Measurements from ENCODE around the gene TRMT112.
A peak's percentile ranks its signal among the peaks of the same experiment; 100 is the strongest.
"Not testable (repeated sequence)": the region's sequence is repeated elsewhere in the genome, so short reads cannot be mapped to it uniquely, and the experiment has no call there.

The TRMT112 gene

DNA sequence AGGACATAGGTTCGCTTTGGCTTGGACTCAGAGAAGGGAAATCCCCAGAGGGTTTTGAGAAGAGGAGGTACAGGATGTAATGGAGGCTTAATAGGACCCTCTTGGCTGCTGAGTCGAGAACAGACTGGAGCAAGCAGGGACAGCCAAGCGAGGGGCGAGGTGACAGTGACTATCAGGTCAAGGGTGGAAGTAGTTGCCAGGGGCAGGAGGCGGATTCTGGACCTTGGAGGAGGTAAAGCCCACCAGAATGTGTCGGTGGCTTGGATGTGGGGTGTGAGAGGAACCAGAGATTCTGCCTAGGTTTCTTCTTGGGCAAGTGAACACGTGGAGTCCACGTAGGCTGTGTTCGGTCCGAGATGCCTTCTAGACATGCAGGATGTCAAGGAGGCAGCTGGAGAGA lies 4.4 kb downstream of the TRMT112 start:
- DNase-seq (ENCODE audit: low read depth), result no peak

DNA sequence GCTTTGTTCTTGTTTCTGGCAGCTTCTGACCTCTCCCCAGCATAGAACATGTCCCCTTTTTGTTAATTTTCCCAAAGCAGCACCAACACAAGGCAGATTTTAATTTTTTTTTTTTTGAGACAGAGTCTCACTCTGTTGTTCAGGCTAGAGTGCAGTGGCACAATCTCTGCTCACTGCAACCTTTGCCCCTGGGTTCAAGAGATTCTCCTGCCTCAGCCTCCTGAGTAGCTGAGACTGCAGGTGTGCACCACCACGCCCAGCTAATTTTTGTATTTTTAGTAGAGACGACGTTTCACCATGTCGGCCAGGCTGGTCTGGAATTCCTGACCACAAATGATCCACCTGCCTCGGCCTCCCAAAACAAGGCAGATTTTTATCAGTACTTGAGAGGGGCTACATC lies 9.6 kb downstream of the TRMT112 start:
- DNase-seq (ENCODE audit: low read depth), result not testable (repeated sequence)

DNA sequence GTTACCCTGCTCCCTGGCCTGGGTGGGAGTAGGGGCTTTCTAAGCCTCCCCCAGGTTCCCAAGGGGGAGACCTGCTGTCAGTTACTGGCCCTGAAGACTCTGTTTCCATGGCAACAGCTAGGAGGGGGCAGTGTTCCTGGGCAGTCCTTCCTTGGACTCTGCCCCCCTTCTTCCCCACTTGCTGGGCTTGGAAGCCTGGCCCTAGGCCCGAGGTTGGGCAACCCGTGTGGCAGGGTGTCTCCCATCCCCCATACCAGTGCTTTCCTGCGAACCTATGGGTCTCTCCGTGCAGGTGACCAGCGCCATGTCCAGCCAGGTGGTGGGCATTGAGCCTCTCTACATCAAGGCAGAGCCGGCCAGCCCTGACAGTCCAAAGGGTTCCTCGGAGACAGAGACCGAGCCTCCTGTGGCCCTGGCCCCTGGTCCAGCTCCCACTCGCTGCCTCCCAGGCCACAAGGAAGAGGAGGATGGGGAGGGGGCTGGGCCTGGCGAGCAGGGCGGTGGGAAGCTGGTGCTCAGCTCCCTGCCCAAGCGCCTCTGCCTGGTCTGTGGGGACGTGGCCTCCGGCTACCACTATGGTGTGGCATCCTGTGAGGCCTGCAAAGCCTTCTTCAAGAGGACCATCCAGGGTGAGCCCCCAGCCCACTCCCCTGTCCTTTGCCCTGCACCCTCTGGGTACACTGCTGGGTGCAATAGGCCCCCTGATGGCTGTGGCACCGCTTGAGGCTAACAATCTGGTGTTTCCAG lies 10.3 kb downstream of the TRMT112 start:
- no peak for DNase-seq (ENCODE audit: low read depth)

DNA sequence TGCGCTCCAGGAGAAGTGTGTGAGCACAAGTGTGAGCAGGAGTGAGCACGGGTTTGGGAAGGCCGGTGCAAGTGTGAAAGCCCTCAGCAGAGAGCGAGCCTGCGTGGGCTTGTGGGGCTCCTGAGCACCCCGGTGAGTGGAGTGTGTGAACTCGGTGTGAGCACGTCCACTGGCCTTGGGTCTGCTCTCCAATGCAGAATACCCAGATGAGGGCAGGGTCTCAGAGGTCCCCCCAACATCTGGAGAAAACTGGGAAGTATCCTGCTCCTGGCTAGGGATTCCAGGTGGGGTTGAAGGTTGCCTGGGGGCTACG lies 10.8 kb downstream of the TRMT112 start:
- DNase-seq (ENCODE audit: low read depth), result no peak

DNA sequence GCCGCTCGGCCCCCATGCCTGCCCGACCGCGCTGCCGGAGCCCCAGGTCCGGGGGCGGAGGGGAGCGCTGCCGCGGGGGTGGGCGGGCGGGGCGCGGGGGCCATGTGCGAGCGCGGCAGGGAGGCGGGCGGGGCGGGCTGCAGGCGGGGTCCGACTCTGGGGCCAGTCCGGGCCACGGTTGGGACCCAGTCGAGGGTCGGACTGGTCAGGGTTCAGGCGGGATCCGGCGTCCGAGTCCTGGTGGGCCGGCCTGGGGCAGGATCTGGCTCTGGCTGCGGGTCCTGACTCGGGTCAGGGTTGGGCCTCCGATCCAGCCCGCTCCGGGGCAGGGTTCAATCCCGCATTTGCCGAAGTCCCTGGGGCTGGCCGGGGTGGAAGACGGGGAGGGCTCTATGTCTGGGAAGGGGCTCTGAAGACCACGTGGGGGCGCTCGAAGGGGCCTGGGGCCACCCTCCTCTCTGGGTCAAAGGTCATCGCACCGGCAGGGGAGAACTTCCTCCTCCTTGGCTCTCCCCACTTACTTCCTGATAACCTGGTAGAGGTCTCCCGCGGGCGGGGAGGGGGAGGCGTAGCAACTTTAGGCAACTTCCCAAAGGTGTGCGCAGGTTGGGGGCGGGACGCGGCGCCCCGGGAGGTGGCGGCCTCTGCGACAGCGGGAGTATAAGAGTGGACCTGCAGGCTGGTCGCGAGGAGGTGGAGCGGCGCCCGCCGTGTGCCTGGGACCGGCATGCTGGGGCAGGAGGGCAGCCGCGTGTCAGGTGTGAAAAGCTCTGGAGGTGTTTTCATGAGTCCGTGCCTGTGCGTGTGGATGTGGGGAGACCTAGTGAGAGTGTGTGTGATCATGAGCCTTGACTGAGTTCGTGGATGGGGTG lies 11.4 kb downstream of the TRMT112 start:
- peak; percentile 51 for DNase-seq (ENCODE audit: low read depth)

DNA sequence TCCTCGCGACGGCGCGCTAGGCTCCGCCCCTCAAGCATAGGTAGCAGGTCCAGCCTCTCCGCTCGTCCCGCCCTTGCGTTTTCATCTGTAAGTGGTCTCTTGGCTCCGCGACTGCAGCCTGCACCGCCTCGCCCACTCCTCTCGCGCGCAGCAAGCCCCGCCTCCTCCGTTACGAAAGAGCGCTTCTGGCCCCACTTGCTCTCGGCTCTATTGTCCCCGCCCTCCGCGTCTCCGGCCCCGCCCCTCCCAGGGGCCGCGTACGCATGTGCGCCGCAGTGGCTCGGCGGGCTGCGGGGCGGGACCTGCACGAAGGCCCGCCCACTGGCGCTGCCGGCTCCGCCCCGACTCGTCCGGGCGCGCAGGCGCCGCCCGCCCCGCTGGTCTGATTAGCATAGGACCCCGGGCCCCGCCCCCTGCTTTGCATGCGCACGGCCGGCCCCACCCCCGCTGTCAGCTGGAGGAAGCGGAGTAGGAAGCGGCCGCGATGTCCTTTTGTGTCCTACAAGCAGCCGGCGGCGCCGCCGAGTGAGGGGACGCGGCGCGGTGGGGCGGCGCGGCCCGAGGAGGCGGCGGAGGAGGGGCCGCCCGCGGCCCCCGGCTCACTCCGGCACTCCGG lies 12.2 kb downstream of the TRMT112 start, which contains the start of gene ESRRA:
TSS of gene ESRRA (plus strand) at position 450 of the 616 bp plus-strand sequence. CDS start 1,656 bp downstream, outside the sequence.
- peak; percentile 99 for DNase-seq (ENCODE audit: low read depth)

DNA sequence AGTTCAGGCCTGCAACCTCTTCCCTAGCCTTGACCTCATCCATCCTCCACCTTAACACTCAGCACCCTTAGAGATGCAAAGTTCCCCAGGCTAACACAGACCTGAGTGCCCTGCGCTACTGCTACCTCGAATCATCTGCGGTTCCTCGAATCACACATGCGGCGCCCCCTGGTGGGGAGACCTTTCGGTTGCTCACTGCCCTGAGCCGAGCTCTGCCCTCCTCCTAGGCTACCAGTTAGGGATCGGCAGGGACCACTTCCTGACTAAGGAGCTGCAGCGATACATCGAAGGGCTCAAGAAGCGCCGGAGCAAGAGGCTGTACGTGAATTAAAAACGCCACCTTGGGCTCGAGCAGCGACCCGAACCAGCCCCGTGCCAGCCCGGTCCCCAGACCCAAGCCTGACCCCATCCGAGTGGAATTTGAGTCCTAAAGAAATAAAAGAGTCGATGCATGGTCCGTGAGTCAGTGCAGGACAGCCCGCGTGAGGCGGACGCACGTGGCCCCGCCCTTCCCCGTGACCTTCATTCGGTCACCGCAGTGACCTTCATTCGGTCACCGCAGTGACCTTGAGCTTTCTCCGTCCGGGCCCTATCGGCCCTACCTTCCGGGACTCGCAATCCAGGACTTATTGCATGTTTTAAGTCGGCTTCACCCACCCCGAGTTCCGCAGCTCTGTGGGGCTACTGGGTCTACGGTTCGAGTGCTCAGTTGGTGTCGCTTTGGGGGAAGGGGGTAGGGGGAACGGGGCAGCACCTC lies 12.9 kb downstream of the TRMT112 start:
- DNase-seq (ENCODE audit: low read depth), result peak; percentile 89

DNA sequence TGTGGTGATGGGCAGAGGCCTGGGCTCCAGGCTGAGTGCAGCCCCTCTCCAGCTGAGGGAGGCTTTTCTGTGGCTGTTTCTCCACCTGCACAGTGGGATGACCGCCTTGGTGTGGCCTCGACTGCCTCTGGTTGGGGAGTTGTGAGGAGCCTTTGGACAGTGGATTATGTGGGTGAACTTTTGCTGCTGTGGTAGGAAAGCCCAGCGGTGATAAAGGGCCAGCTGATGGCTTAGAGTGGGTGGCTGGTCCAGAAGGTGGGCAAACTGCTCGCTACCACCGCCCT lies 13.4 kb downstream of the TRMT112 start:
- DNase-seq (ENCODE audit: low read depth), result no peak

DNA sequence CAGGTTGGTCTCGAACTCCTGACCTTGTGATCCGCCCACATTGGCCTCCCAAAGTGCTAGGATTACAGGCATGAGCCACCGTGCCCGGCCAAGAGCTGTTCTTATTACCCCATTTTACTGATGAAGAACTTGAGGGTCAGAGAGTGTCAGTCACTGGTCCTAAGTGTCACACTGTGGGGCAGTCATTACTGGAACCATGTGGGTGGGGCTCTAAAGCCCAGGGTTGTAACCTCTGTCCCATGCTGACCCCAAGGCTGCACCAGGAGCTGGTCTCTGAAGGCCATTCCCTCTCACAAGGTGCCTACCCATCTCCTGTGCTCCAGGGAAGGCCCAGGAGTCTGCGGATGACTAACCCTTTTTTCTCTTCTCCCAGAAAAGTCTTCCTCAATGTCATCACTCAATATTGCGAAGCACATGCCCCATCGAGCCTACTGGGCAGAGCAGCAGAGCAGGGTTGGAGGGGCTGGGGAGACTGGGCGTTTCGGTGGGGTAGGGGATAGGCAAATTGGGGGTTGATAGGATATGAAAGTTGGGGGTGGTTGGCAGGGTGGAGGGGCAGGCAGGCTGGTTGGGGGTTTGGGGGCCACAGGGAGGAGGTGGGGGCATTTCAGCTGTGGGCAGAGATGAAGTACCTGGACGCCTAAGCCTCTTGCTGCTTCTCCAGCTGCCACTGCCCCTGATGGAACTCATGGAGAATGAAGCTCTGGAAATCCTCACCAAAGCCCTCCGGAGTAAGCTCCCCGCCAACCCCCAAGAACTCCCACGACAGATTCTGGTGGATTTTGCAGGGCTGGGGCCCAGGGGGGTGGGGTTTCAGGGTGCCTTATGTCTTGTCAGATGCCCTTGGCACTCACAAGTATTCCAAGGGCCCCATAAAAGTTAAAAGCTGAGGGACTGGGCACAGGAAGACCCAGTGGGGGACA lies 14.0 kb downstream of the TRMT112 start:
- no peak for DNase-seq (ENCODE audit: low read depth)

DNA sequence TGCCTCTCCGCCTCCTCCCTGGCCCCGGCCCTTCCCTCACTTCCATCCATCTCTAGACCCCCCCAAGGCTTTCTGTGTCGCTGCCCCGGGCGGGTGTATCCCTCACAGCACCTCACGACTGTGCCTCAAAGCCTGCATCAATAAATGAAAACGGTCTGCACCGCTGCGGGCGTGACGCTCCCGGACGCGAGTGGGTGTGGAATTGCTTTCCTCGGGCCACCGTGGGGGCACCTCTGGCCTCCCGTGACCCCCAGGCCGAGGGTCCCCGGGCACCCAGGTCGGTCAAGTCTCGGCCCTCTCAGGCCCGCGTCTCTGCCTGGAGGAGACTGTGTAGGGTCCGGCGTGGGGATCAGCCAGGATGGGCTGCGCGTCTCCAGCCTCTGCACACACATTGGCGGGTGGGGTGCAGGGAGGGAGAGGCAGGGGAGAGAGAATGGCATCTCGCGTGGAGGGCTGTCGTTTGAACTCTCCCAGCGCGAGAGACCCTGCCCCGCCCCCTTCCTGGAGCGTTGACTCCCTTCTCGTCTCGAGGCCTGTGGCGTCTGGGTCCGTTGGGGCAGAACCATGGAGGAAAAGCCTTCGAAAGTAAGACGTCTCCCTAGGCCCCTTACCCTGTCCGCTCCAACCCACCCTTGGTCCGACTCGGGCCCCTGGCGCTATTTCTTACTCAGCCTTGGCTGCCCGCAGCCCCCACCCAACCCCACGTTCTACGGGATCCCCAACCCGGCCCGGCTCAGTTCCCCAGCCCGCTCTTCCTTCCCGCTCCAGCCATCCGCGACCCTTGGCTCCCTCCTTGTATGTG lies 17.3 kb downstream of the TRMT112 start, which contains the start of gene CATSPERZ:
TSS of gene CATSPERZ (plus strand) at position 512 of the 802 bp plus-strand sequence. CDS start at position 565, 53 bp downstream.
- DNase-seq (ENCODE audit: low read depth), result no peak

DNA sequence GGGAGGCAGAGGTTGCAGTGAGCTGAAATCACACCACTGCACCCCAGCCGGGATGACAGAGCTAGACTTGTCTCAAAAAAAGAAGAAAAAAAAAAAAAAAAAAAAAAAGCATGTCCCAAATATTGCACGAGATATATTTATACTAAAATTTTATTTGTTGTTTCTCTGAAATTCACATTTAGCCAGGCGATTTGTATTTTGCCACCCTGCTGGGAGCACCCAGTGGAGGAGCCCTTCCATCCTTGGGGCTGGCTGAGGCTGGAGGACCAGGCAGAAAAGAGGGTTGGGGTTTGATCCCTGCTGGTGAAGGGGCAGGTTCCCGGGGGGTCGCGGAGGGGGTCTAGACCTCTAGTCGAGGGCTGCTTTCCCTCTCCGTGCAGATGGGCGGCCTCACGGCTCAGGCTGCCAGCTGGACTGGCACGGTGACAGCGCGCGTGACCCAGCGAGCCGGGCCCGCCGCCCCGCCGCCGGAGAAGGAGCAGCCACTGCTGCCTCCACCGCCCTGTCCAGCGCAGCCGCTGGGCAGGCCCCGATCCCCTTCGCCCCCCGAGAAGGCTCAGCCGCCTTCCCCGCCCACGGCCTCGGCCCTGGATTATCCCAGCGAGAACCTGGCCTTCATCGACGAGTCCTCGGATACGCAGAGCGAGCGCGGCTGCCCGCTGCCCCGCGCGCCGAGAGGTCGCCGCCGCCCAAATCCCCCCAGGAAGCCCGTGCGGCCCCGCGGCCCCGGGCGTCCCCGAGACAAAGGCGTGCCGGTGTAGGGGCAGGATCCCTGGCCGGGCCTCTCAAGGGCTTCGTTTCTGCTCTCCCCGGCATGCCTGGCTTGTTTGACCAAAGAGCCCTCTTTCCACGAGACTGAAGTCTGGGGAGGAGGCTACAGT lies 18.2 kb downstream of the TRMT112 start:
- no peak for DNase-seq (ENCODE audit: low read depth)

DNA sequence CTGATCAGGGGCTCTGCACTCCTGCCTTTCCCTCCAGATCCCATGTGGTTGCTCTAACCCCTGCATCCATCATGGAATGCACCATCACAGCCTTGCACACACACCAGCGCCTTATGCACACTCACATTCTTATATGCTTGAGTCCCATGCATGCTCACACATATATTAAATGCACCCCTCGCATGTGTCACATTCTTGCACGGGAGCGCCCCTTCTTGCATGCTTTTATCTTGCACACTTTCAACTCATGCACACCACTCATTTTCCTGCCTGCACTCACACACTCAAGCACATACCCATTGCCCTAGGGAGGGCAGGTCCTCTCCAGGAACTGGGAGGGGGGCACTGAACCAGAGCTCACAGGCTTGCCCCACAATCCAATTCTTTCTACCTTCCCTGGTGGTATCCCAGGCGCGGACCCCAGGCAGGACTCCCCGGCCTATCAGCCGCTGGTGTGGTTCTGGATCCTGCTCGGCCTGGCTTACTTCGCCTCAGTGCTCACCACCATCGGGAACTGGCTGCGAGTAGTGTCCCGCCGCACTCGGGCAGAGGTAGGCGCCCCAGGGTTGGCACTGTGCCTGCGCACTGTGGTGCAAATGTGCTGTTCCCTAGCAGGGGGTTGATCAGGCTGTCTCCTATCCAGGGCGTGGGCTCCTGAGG lies 19.5 kb downstream of the TRMT112 start:
- no peak for DNase-seq (ENCODE audit: low read depth)

DNA sequence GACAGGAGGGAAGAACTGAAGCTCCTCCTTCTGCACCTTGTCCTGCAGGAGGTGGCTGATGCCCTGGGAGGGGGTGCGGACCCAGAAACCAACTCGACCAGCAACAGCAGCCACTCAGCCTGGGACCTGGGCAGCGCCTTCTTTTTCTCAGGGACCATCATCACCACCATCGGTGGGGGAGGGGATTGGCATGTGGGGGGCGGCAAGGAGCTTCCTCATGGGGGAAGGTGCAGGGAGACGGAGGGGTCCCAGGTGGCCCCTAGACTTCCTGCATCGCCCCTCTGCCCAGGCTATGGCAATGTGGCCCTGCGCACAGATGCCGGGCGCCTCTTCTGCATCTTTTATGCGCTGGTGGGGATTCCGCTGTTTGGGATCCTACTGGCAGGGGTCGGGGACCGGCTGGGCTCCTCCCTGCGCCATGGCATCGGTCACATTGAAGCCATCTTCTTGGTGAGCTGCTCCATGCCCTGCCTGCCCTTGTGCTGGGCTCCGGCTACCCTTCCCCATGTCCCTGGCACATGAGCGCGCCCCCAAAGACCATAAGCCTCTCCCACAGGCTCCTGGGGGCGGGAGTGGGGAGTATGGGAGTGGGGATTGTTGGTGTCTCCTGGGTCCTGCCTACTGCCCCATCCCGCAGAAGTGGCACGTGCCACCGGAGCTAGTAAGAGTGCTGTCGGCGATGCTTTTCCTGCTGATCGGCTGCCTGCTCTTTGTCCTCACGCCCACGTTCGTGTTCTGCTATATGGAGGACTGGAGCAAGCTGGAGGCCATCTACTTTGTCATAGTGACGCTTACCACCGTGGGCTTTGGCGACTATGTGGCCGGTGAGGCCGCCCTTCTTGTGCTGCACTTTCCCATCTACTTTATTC lies 20.3 kb downstream of the TRMT112 start:
- no peak for DNase-seq (ENCODE audit: low read depth)

DNA sequence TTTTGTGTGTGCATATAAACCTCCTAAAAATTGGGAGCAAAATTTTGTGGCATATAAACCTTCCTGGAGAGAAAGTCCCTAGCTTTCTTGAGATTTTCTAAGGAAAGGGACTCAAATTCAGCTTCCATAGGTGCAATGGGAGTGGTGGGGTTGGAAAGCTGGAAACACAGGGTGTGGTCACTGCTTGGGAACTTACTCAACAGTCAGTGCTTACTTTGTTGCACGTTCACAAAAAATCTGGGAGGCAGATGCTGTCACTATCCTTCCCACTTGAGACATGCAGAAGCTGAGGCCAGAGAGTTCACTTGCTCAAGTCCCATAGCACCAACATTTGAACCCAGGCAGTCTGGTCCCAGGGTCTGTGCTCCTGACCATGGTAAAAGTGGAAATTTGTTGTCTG lies 21.1 kb downstream of the TRMT112 start:
- DNase-seq (ENCODE audit: low read depth), result no peak

DNA sequence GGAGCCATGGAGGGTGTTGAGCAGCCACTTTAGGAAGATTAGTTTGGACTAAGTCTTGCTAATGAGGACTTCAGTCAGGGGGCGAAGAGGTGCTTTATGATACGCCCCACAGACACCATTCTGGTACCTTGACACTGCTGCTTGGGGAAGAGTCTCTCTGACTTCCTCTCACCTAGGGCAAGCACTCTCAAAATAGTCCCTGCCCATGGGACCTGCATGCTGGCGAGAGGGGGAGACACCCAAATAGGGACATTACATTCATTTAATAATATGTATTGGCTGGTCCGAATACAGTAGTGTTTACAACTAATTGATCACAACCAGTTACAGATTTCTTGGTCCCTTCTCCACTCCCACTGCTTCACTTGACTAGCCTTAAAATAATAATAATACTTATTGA lies 21.6 kb downstream of the TRMT112 start:
- DNase-seq (ENCODE audit: low read depth), result no peak

DNA sequence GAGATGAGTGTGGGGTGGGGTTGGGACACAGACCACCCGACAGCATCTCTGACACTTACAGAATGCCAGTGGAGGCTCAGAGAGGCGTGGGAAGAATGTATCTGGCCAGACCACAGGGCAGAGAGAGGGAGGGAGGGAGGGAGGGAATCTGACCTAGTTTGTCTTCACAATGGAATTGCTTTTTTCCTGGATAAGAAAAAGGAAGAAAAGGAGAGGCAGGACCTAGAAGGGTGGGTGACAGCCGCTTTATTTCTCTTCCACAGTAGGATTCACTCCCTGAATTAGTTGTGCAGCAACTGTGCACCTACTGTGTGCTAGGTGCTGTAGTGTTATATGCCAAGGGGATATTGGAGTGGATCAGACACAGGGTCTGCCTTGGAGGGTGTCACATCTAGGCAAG lies 22.6 kb downstream of the TRMT112 start:
- no peak for DNase-seq (ENCODE audit: low read depth)

DNA sequence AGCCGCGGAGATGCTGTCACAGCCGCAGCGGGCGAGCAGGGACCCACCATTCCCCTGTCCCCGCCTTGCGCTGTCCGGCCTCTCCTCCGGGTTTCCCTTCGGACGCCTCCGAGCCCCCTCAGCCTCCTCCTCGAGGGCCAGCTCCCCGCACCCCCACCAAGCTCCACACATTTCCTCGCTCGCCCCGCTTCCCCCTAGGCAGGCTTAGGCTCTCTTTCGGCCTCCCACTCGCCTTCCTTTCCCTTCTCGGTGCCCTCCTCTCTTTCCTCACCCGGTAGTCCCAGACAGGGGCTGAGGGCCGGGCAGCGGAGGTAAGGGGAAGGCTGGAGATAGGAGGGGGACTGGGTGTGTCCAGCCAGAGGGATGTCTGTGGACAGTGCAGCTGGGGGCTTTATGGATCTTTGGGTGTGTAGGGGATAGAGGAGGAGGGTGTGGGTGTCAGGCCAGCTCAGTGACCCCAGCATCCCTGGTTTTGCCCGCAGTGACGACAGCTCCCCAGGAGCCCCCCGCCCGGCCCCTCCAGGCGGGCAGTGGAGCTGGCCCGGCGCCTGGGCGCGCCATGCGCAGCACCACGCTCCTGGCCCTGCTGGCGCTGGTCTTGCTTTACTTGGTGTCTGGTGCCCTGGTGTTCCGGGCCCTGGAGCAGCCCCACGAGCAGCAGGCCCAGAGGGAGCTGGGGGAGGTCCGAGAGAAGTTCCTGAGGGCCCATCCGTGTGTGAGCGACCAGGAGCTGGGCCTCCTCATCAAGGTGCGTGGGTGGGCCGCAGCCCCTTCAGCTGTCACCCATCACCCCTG lies 24.7 kb downstream of the TRMT112 start:
- DNase-seq (ENCODE audit: low read depth), result no peak

All from T follicular helper cell (primary cell).